Measurements from ENCODE around the gene SLC29A1.
A peak's percentile ranks its signal among the peaks of the same experiment; 100 is the strongest.

Gene SLC29A1

DNA sequence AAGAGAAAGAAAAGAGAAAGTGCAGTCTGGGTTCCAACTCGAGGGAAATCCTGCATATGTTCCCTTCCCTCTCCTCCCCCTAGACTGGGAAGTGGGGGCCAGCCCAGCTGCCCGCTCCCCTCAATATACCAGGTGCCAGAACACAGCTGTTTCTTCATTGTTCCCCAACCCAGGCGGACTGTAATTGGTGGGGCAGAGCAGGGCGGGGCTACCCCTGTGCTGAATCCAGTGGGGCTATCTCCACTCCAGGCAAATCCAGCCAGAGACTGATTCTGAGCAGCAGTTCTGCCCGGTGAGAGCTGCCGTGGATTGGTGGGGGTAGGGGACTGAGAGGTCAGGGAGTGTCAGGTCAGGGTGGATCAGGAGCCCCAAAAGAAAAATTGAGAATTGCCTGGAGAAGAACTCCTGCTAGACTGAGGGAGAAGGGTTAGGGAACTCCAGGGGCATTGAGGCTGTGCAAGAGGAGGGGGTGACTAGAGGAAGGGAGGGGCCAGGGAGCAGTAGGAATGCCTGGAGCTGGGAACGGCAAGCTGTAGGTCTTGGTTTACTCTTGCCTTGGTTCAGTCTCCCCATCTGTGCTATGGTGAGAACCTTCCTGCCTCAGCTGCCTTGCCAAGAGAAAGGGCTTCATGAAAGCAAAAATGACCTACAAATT lies 6.6 kb upstream of the SLC29A1 start, which contains the start of gene MYMX:
TSS of gene MYMX (plus strand) at position 250 of the 655 bp plus-strand sequence. CDS start 546 bp downstream, outside the sequence.
- no CpG with 5 or more reads among the region's 7 CpGs for WGBS (ENCODE audit: extremely low coverage, insufficient coverage, insufficient read length)
- H3K9ac ChIP-seq (ENCODE audit: low read length): no peak within 1 kb of the TSS
- peak within 1 kb of the TSS; percentile 27 for H2BK120ac ChIP-seq (ENCODE audit: insufficient read depth, low read length, poor library complexity)

DNA sequence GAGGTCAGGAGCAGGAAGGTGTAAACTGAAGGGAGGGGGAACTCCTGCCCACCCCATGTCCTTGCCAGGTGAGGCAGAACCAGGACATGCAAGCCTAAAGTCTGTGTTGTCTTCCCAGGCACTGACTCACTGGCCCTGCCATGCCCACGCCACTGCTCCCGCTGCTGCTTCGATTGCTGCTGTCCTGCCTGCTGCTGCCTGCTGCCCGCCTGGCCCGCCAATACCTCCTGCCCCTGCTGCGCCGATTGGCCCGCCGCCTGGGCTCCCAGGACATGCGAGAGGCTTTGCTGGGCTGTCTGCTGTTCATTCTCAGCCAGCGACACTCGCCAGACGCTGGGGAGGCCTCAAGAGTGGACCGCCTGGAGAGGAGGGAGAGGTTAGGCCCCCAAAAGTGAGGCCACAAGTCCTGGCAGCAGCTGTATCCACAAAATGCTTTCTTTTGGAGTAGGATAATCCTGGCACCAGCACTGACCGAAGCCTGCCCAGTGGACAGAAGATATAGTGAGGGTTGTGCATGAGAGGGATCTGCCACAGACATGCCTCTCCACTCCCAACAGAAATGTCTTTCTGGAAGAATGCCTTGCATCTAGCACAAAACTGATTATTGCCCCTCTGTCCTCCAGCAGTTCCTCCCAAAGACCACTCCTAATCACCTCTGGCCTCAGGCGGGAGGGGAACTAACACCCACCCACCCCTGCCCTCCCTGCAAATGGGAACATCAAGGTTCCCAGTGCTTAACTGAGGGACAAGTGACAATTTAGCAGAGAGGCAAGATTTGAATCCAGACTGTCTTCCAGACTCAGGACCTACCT lies 5.9 kb upstream of the SLC29A1 start:
- Histone ChIP-seq H2BK5ac (ENCODE audit: low read depth, low read length, poor library complexity) (no peak overlapping the region), H3K27me3 (ENCODE audit: insufficient read depth, low read length) (no peaks in the 10 kb centered on the region), H2AK5ac (ENCODE audit: low read length) (peak overlapping the region; percentile 49), H4K91ac (ENCODE audit: low read depth, low read length) (peak overlapping the region; percentile 81), H2AFZ (ENCODE audit: insufficient read depth, low read length, poor library complexity) (peak overlapping the region; percentile 27), H3K4ac (ENCODE audit: low read depth, low read length) (no peak overlapping the region), H4K12ac (ENCODE audit: low read depth, low read length) (no peak overlapping the region), H3K79me2 (ENCODE audit: control insufficient read depth, insufficient read depth, low read length, poor library complexity) (peaks cover 2% of the 10 kb centered on the region), H2BK120ac (ENCODE audit: insufficient read depth, low read length, poor library complexity) (peak overlapping the region; percentile 27), H3K27ac (ENCODE audit: low read depth, low read length) (no peak overlapping the region), H3K9ac (ENCODE audit: low read length) (no peak overlapping the region), H3K4me1 (ENCODE audit: control insufficient read depth in 1 of 2, insufficient read depth in 2 of 2, low read length in 2 of 2) (peaks cover 35 to 39% of the 10 kb centered on the region in 2 experiments), H2BK12ac (ENCODE audit: low read length) (peak overlapping the region; percentile 66), H3K23ac (ENCODE audit: low read length) (no peak overlapping the region), H3K18ac (ENCODE audit: low read length) (peak overlapping the region; percentile 33), H4K8ac (ENCODE audit: low read depth, low read length) (peak overlapping the region; percentile 11), H3K79me1 (ENCODE audit: low read length) (peaks cover 23% of the 10 kb centered on the region), H3K36me3 (ENCODE audit: control insufficient read depth in 1 of 2, insufficient read depth in 2 of 2, low read length in 2 of 2) (no peaks in the 10 kb centered on the region), H3K4me2 (ENCODE audit: low read length) (no peak overlapping the region), H3K9me3 (ENCODE audit: insufficient read depth, low read depth, low read length) (no peaks in the 10 kb centered on the region), H3K14ac (ENCODE audit: low read length) (peak overlapping the region; percentile 22), H3K4me3 (ENCODE audit: low read depth, low read length) (no peak overlapping the region)
- DNase-seq: no peak
- WGBS (ENCODE audit: extremely low coverage, insufficient coverage, insufficient read length): no CpG with 5 or more reads among the region's 16 CpGs

More for the DNA sequence above, 6.6 kb upstream of the SLC29A1 start, which contains the start of gene MYMX:
- Histone ChIP-seq H3K9me3 (ENCODE audit: insufficient read depth, low read depth, low read length) (no peaks in the 10 kb centered on the region), H2BK12ac (ENCODE audit: low read length) (peak within 1 kb of the TSS; percentile 66), H3K4me1 (ENCODE audit: control insufficient read depth in 1 of 2, insufficient read depth in 2 of 2, low read length in 2 of 2) (peaks cover 29 to 34% of the 10 kb centered on the region in 2 experiments), H3K27me3 (ENCODE audit: insufficient read depth, low read length) (no peaks in the 10 kb centered on the region), H3K4ac (ENCODE audit: low read depth, low read length) (no peak within 1 kb of the TSS), H4K8ac (ENCODE audit: low read depth, low read length) (peak within 1 kb of the TSS; percentile 11), H4K91ac (ENCODE audit: low read depth, low read length) (peak within 1 kb of the TSS; percentile 81), H3K36me3 (ENCODE audit: control insufficient read depth in 1 of 2, insufficient read depth in 2 of 2, low read length in 2 of 2) (no peaks in the 10 kb centered on the region), H2AK5ac (ENCODE audit: low read length) (peak within 1 kb of the TSS; percentile 49), H3K4me3 (ENCODE audit: low read depth, low read length) (no peak within 1 kb of the TSS), H3K4me2 (ENCODE audit: low read length) (no peak within 1 kb of the TSS), H3K18ac (ENCODE audit: low read length) (peak within 1 kb of the TSS; percentile 33), H4K12ac (ENCODE audit: low read depth, low read length) (no peak within 1 kb of the TSS), H3K79me2 (ENCODE audit: control insufficient read depth, insufficient read depth, low read length, poor library complexity) (peaks cover 1% of the 10 kb centered on the region), H3K27ac (ENCODE audit: low read depth, low read length) (no peak within 1 kb of the TSS), H3K79me1 (ENCODE audit: low read length) (peaks cover 21% of the 10 kb centered on the region), H2BK5ac (ENCODE audit: low read depth, low read length, poor library complexity) (no peak within 1 kb of the TSS), H3K14ac (ENCODE audit: low read length) (peak within 1 kb of the TSS; percentile 22), H3K23ac (ENCODE audit: low read length) (no peak within 1 kb of the TSS), H2AFZ (ENCODE audit: insufficient read depth, low read length, poor library complexity) (peak within 1 kb of the TSS; percentile 27)
- DNase-seq: no peak

DNA sequence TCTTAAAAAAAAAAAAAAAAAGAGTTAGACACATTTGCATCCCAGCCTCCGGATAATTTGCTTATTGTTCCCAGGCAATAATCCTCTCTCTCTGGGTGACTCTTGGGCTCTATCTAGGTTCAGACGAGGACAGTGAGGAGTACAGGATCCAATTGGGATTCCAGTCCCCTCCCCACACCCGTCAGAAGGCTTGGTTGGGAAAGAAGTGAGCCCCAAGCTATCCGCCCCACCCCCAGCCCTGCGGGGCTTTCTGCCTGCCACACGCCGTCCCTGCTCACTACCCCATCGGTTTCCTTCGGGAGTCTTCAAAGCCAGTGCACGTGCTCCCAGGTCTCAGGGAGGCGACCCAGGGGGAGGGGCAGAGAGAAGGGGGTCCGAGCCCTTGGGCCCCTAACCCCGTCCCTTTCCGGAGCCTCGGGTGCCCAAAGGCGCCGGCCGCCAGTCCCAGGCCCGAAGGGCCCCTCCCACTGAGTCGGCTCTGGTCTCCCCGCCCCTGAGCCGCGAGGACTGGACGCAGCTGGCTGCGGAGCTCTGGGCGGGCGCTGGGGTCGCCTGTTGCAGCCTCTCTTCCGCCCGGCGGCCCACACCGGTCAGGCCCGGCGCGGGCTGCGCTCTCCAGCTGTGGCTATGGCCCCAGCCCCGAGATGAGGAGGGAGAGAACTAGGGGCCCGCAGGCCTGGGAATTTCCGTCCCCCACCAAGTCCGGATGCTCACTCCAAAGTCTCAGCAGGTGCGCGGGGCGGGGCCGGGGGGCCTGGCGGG lies 4.2 kb upstream of the SLC29A1 start:
- Histone ChIP-seq H3K9me3 (ENCODE audit: insufficient read depth, low read depth, low read length) (no peaks in the 10 kb centered on the region), H4K12ac (ENCODE audit: low read depth, low read length) (peak overlapping the region; percentile 56), H3K79me1 (ENCODE audit: low read length) (peaks cover 31% of the 10 kb centered on the region), H4K91ac (ENCODE audit: low read depth, low read length) (peak overlapping the region; percentile 91), H3K27me3 (ENCODE audit: insufficient read depth, low read length) (no peaks in the 10 kb centered on the region), H2BK5ac (ENCODE audit: low read depth, low read length, poor library complexity) (peak overlapping the region; percentile 95), H3K4me2 (ENCODE audit: low read length) (peak overlapping the region; percentile 93), H2AFZ (ENCODE audit: insufficient read depth, low read length, poor library complexity) (peak overlapping the region; percentile 64), H2AK5ac (ENCODE audit: low read length) (no peak overlapping the region), H3K79me2 (ENCODE audit: control insufficient read depth, insufficient read depth, low read length, poor library complexity) (peaks cover 4% of the 10 kb centered on the region), H3K9ac (ENCODE audit: low read length) (no peak overlapping the region), H4K8ac (ENCODE audit: low read depth, low read length) (peak overlapping the region; percentile 90), H3K27ac (ENCODE audit: low read depth, low read length) (peak overlapping the region; percentile 74), H3K18ac (ENCODE audit: low read length) (peak overlapping the region; percentile 97), H3K4ac (ENCODE audit: low read depth, low read length) (peak overlapping the region; percentile 61), H3K23ac (ENCODE audit: low read length) (no peak overlapping the region), H3K4me3 (ENCODE audit: low read depth, low read length) (peak overlapping the region; percentile 61), H2BK120ac (ENCODE audit: insufficient read depth, low read length, poor library complexity) (peak overlapping the region; percentile 89), H3K14ac (ENCODE audit: low read length) (peak overlapping the region; percentile 91), H3K4me1 (ENCODE audit: control insufficient read depth in 1 of 2, insufficient read depth in 2 of 2, low read length in 2 of 2) (peaks cover 44 to 52% of the 10 kb centered on the region in 2 experiments), H3K36me3 (ENCODE audit: control insufficient read depth in 1 of 2, insufficient read depth in 2 of 2, low read length in 2 of 2) (no peaks in the 10 kb centered on the region), H2BK12ac (ENCODE audit: low read length) (peak overlapping the region; percentile 84)
- WGBS (ENCODE audit: extremely low coverage, insufficient coverage, insufficient read length): no CpG with 5 or more reads among the region's 45 CpGs
- DNase-seq: peak; percentile 84 to 85
